Measurements from ENCODE around the gene TRIO.

- TF ChIP-seq MAX (IDR thresholded peaks at IDR 0.05; ENCODE audit: low read depth) (0 out of 2 replicates have a peak, but pooled peaks have one; percentile 49), FOXJ3 (CRISPR knock-in tag; IDR thresholded peaks at IDR 0.05) (no peak), CTCF (IDR thresholded peaks at IDR 0.05) (peak; percentile 56), USF1 (IDR thresholded peaks at IDR 0.05; ENCODE audit: borderline replicate concordance, low read depth) (no peak), REST (IDR thresholded peaks at IDR 0.05; ENCODE audit: low read depth, low read length) (0 out of 2 replicates have a peak, but pooled peaks have one; percentile 35), RAD21 (IDR thresholded peaks at IDR 0.05; ENCODE audit: low read length) (peak; percentile 24), FOXM1 (IDR thresholded peaks at IDR 0.05; ENCODE audit: low read depth) (no peak)
These were observed at the start of gene TRIO for GRCh38 chr5:14142827-14143545.
